ENCODE results near the gene CDX2.
"Not testable (repeated sequence)": the region's sequence is repeated elsewhere in the genome, so short reads cannot be mapped to it uniquely, and the experiment has no call there.

The CDX2 gene, protein sequence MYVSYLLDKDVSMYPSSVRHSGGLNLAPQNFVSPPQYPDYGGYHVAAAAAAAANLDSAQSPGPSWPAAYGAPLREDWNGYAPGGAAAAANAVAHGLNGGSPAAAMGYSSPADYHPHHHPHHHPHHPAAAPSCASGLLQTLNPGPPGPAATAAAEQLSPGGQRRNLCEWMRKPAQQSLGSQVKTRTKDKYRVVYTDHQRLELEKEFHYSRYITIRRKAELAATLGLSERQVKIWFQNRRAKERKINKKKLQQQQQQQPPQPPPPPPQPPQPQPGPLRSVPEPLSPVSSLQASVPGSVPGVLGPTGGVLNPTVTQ

GRCh38 chr13:27969082-27969865 lies at the start of gene CDX2:
Gene CDX2 (minus strand): TSS chr13:27969315. CDS start chr13:27969006, 309 bp downstream.
- Histone ChIP-seq H3K9ac (ENCODE audit: low read depth, low read length) (no peak within 1 kb of the TSS), H3K9me3 (ENCODE audit: insufficient read depth, low read depth, low read length) (peaks cover 3% of the 10 kb centered on the region; the same call in 1 of the 2 replicates), H3K4me3 (ENCODE audit: low read length) (peak within 1 kb of the TSS; percentile 49; the same call in 1 of the 2 replicates), H3K27me3 (ENCODE audit: insufficient read depth, low read length) (peaks cover 100% of the 10 kb centered on the region), H3K27ac (ENCODE audit: low read length) (no peak within 1 kb of the TSS), H3K36me3 (ENCODE audit: insufficient read depth, low read depth, low read length) (no peaks in the 10 kb centered on the region), H3K4me1 (ENCODE audit: insufficient read depth, low read length) (peaks cover 28% of the 10 kb centered on the region; the same call in 1 of the 2 replicates)

- Histone ChIP-seq H3K27ac (ENCODE audit: low read length) (no peak overlapping the region), H3K4me3 (ENCODE audit: low read length) (no peak overlapping the region), H3K9me3 (ENCODE audit: insufficient read depth, low read depth, low read length) (no peaks in the 10 kb centered on the region), H3K27me3 (ENCODE audit: insufficient read depth, low read length) (no peaks in the 10 kb centered on the region), H3K36me3 (ENCODE audit: insufficient read depth, low read depth, low read length) (no peaks in the 10 kb centered on the region), H3K4me1 (ENCODE audit: insufficient read depth, low read length) (peaks cover 5% of the 10 kb centered on the region; the same call in 1 of the 2 replicates), H3K9ac (ENCODE audit: low read depth, low read length) (no peak overlapping the region)
Observed at GRCh38 chr13:28014301-28014700, 45.2 kb upstream of the CDX2 start.

DNA sequence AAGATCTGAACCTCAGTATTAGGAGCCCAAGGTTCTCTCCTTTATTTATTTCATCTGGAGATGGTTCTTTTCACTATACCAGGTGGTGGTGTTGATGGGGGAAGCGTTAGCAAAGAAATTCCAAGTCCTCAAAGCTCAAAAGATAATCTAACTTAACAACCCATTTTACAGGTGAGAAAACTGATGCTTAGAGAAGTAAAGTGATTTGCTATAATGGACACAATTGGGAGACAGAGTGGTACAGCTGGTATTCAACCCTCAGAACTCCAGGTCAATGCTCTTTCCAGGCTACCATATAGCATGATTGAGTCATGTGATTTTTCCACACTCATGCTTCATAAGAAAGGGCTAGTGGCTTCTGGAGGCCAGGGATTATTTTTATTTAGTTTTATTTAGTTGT lies 44.4 kb upstream of the CDX2 start:
- Histone ChIP-seq H3K4me3 (ENCODE audit: low read length) (no peak overlapping the region), H3K27ac (ENCODE audit: low read length) (no peak overlapping the region), H3K36me3 (ENCODE audit: insufficient read depth, low read depth, low read length) (no peaks in the 10 kb centered on the region), H3K27me3 (ENCODE audit: insufficient read depth, low read length) (no peaks in the 10 kb centered on the region), H3K4me1 (ENCODE audit: insufficient read depth, low read length) (peaks cover 5% of the 10 kb centered on the region; the same call in 1 of the 2 replicates), H3K9ac (ENCODE audit: low read depth, low read length) (no peak overlapping the region), H3K9me3 (ENCODE audit: insufficient read depth, low read depth, low read length) (no peaks in the 10 kb centered on the region)

DNA sequence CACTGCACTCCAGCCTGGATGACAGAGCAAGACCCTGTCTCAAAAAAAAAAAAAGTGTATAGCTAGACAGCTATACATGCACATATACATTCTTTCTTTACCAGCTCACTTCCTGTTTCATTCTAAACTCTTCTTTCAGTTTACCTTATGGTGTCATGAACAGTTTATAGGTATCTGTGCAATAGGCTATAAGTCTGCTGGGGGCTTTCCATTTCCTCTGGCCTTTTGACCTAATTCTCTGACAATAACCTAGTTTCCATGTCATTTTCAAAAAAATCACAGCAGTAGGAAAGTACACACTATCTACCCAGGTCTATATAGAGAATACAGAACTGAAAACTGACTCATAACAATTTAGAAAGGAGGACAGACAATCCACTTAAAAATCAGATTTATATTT lies 43.8 kb upstream of the CDX2 start:
- H3K36me3 ChIP-seq (ENCODE audit: insufficient read depth, low read depth, low read length), result no peaks in the 10 kb centered on the region
- H3K4me1 ChIP-seq (ENCODE audit: insufficient read depth, low read length), result peaks cover 5% of the 10 kb centered on the region; the same call in 1 of the 2 replicates
- H3K27me3 ChIP-seq (ENCODE audit: insufficient read depth, low read length), result no peaks in the 10 kb centered on the region
- no peak overlapping the region for H3K27ac ChIP-seq (ENCODE audit: low read length)
- no peak overlapping the region for H3K9ac ChIP-seq (ENCODE audit: low read depth, low read length)
- no peaks in the 10 kb centered on the region for H3K9me3 ChIP-seq (ENCODE audit: insufficient read depth, low read depth, low read length)
- no peak overlapping the region for H3K4me3 ChIP-seq (ENCODE audit: low read length)

DNA sequence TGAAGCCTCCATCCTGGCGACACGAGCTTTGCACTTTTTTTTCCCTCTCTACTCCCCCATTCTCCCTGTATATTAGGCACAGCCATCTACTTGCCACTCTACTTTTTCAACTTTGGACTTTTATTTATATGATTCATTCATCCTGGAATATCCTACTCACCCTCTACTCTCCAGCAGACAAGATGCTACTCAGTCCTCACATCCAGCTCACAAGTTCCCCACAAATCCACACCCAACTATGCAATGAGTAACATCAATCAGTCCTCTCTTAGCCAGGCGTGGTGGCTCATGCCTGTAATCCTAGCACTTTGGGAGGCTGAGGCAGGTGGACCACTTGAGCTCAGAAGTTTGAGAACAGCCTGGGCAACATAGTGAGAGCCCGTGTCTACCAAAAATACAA lies 43.3 kb upstream of the CDX2 start:
- H3K9me3 ChIP-seq (ENCODE audit: insufficient read depth, low read depth, low read length), result no peaks in the 10 kb centered on the region

GRCh38 chr13:28010046-28010445 lies 40.9 kb upstream of the CDX2 start:
- H3K4me1 ChIP-seq (ENCODE audit: insufficient read depth, low read length), result peaks cover 5% of the 10 kb centered on the region; the same call in 1 of the 2 replicates
- H3K4me3 ChIP-seq (ENCODE audit: low read length), result no peak overlapping the region
- H3K36me3 ChIP-seq (ENCODE audit: insufficient read depth, low read depth, low read length), result no peaks in the 10 kb centered on the region
- H3K9me3 ChIP-seq (ENCODE audit: insufficient read depth, low read depth, low read length), result no peaks in the 10 kb centered on the region
- H3K27ac ChIP-seq (ENCODE audit: low read length), result no peak overlapping the region
- H3K27me3 ChIP-seq (ENCODE audit: insufficient read depth, low read length), result no peaks in the 10 kb centered on the region
- no peak overlapping the region for H3K9ac ChIP-seq (ENCODE audit: low read depth, low read length)

More for the DNA sequence above, 43.3 kb upstream of the CDX2 start:
- Histone ChIP-seq H3K4me3 (ENCODE audit: low read length) (no peak overlapping the region), H3K36me3 (ENCODE audit: insufficient read depth, low read depth, low read length) (no peaks in the 10 kb centered on the region), H3K9ac (ENCODE audit: low read depth, low read length) (no peak overlapping the region), H3K27me3 (ENCODE audit: insufficient read depth, low read length) (no peaks in the 10 kb centered on the region), H3K4me1 (ENCODE audit: insufficient read depth, low read length) (peaks cover 5% of the 10 kb centered on the region; the same call in 1 of the 2 replicates), H3K27ac (ENCODE audit: low read length) (no peak overlapping the region)

- not testable (repeated sequence) for H3K9ac ChIP-seq (ENCODE audit: low read depth, low read length); H3K36me3 ChIP-seq (ENCODE audit: insufficient read depth, low read depth, low read length); H3K4me1 ChIP-seq (ENCODE audit: insufficient read depth, low read length); H3K4me3 ChIP-seq (ENCODE audit: low read length); H3K9me3 ChIP-seq (ENCODE audit: insufficient read depth, low read depth, low read length); H3K27ac ChIP-seq (ENCODE audit: low read length); H3K27me3 ChIP-seq (ENCODE audit: insufficient read depth, low read length)
Observed at GRCh38 chr13:28005016-28005415, 35.9 kb upstream of the CDX2 start.

GRCh38 chr13:28002886-28003698 lies 34.0 kb upstream of the CDX2 start:
- Histone ChIP-seq H3K27ac (ENCODE audit: low read length) (no peak overlapping the region), H3K27me3 (ENCODE audit: insufficient read depth, low read length) (no peaks in the 10 kb centered on the region), H3K4me1 (ENCODE audit: insufficient read depth, low read length) (0 out of 2 replicates have a peak, but pooled peaks cover 3% of the 10 kb centered on the region), H3K9ac (ENCODE audit: low read depth, low read length) (no peak overlapping the region), H3K36me3 (ENCODE audit: insufficient read depth, low read depth, low read length) (no peaks in the 10 kb centered on the region), H3K9me3 (ENCODE audit: insufficient read depth, low read depth, low read length) (no peaks in the 10 kb centered on the region), H3K4me3 (ENCODE audit: low read length) (no peak overlapping the region)

- Histone ChIP-seq H3K4me3 (ENCODE audit: low read length) (no peak overlapping the region), H3K36me3 (ENCODE audit: insufficient read depth, low read depth, low read length) (no peaks in the 10 kb centered on the region), H3K9me3 (ENCODE audit: insufficient read depth, low read depth, low read length) (no peaks in the 10 kb centered on the region), H3K27ac (ENCODE audit: low read length) (no peak overlapping the region), H3K4me1 (ENCODE audit: insufficient read depth, low read length) (0 out of 2 replicates have a peak, but pooled peaks cover 3% of the 10 kb centered on the region), H3K27me3 (ENCODE audit: insufficient read depth, low read length) (no peaks in the 10 kb centered on the region), H3K9ac (ENCODE audit: low read depth, low read length) (no peak overlapping the region)
Observed at GRCh38 chr13:28001837-28002473, 32.8 kb upstream of the CDX2 start.

DNA sequence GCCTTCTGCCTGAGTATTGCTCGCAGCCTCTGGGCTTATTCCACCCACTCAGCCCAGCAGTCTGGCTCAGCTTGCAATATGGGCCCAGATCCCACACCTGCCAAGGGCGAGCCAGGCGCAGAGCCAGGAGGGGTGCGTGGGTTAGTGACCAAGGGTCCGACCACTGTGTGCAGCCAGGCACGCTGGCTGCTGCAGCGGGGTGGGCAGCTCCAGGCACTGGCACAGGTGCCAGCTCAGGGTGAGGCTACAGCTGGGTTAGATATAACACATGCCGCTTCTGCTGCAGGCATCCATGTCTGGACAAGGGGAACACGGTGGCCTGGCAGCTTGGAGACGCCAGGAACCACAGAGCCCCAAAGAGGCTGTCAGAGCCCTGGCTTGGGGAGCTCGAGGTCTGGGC lies 31.9 kb upstream of the CDX2 start:
- no peak overlapping the region for H3K9ac ChIP-seq (ENCODE audit: low read depth, low read length)
- H3K4me3 ChIP-seq (ENCODE audit: low read length), result no peak overlapping the region
- no peaks in the 10 kb centered on the region for H3K9me3 ChIP-seq (ENCODE audit: insufficient read depth, low read depth, low read length)
- no peak overlapping the region for H3K27ac ChIP-seq (ENCODE audit: low read length)
- H3K27me3 ChIP-seq (ENCODE audit: insufficient read depth, low read length), result no peaks in the 10 kb centered on the region
- no peaks in the 10 kb centered on the region for H3K36me3 ChIP-seq (ENCODE audit: insufficient read depth, low read depth, low read length)
- 0 out of 2 replicates have a peak, but pooled peaks cover 3% of the 10 kb centered on the region for H3K4me1 ChIP-seq (ENCODE audit: insufficient read depth, low read length)

- Histone ChIP-seq H3K4me3 (ENCODE audit: low read length) (no peak overlapping the region), H3K9me3 (ENCODE audit: insufficient read depth, low read depth, low read length) (no peaks in the 10 kb centered on the region), H3K27me3 (ENCODE audit: insufficient read depth, low read length) (no peaks in the 10 kb centered on the region), H3K36me3 (ENCODE audit: insufficient read depth, low read depth, low read length) (no peaks in the 10 kb centered on the region), H3K4me1 (ENCODE audit: insufficient read depth, low read length) (0 out of 2 replicates have a peak, but pooled peaks cover 3% of the 10 kb centered on the region), H3K27ac (ENCODE audit: low read length) (no peak overlapping the region), H3K9ac (ENCODE audit: low read depth, low read length) (no peak overlapping the region)
Observed at GRCh38 chr13:28000567-28000966, 31.5 kb upstream of the CDX2 start.

Data from iPS-20b (cell line).